Peyer's patch (tissue), 4 donors: ENCODE data around the gene HRAS. TPM values are rescaled to one million over a fixed set of nuclear protein-coding genes. Genes with fewer than 3 reads are reported as not detected.

Experiments used
- DNase-seq, 3 donors: peaks; one replicate each; pipeline ENCODE4 v3.0.0-alpha.2; 2017 to 2019
- H3K27ac ChIP-seq, 4 donors: fragments of 200-600 bp; sonication (generic); one replicate each; pipeline ENCODE4 v1.5.1; 2016 to 2019
- H3K27me3 ChIP-seq, 2 donors: fragments of 200-600 bp; sonication (generic); one replicate each; pipeline ENCODE4 v1.5.1; 2019
- H3K36me3 ChIP-seq, 3 donors: fragments of 200-600 bp; sonication (generic); one replicate each; pipeline ENCODE4 v1.5.1; 2016 to 2019
- H3K4me1 ChIP-seq, 4 donors: fragments of 200-600 bp; sonication (generic); one replicate each; pipeline ENCODE4 v1.5.1; 2016 to 2019
- H3K4me3 ChIP-seq, 4 donors: fragments of 200-600 bp; sonication (generic); 1 replicate in 3 of 4; 2 replicates in 1 of 4; pipeline ENCODE4 v1.5.1; 2016 to 2019; ENCODE audit warnings: mild to moderate bottlenecking in 1 of 4
- H3K9me3 ChIP-seq, 4 donors: fragments of 200-600 bp; sonication (generic); one replicate each; pipeline ENCODE4 v1.5.1; 2016 to 2019; ENCODE audit warnings: mild to moderate bottlenecking in 1 of 4
- POLR2A ChIP-seq, 2 donors: fragments of 450-650 bp; IDR thresholded peaks; one replicate each; pipeline ENCODE4 v1.5.1; 2017; ENCODE audit warnings: antibody characterized with exemption in 2 of 2, mild to moderate bottlenecking in 2 of 2, moderate library complexity in 2 of 2
- total RNA-seq, 4 donors: library from RNA; depleted of rRNA; stranded (reverse); fragments of >200 nt; gene quantifications; one replicate each; pipeline ENCODE4 v1.1.0, GENCODE V29; 2016
- TF ChIP-seq, protein P1 (sequence below), 6 experiments: fragments of 450-650 bp in 4 of 6; fragments of 200-600 bp in 2 of 6; sonication (generic) in 1 of 6; IDR thresholded peaks; one replicate each; pipeline ENCODE4 v1.5.1; 2017 to 2019; ENCODE audit warnings: antibody characterized with exemption in 6 of 6, mild to moderate bottlenecking in 3 of 6, moderate library complexity in 1 of 6

HRAS gene
- total RNA-seq, 4 donors from 2014 or later = 27.4 to 55.3 (median 35.1) TPM

GRCh38 chr11:558503-558902 lies 23.1 kb upstream of the HRAS start:
- H3K4me1 ChIP-seq = peaks cover 0 to 47% (median 35%) of the 10 kb centered on the region in 4 donors
- H3K27ac ChIP-seq = no peak overlapping the region
- no peak for DNase-seq

DNA sequence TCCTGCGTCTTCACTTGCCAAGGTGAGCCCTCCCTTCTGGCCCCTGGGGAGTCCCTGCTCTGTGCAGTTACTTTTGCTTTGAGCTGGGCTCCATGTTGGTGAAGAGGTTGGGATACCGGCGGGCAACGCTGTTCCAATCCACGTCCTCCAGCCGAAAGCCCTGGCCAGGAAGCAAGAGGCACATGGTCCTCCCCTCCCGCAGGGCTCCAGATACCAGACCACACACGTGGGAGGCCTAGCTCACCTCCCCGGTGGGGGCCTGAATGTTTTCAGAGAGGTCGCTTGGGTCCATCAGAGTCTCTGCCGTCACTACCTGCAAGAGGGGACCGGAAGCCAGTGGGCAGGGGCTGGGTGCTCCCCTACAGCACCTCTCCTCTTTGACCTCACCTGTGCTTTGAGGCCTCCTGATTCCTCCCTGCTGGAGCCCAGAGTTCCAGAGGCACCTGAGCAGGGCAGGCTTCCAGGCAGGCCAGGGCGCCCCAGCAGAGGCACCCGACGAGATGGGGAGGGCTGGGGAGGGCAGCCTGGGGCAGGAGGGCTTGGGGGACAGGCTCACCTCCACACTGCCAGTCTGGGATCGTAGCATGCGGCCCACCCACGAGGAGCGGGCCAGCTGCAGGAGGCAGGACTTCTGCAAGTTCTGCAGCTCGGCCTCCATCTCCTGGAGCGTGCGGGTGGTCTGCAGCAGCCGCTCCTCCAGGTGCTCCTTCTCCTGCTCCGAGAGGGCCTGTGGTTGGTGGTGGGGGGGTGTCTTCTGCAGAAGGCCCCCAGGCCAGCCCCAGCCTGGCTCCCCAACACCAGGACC lies 22.2 kb upstream of the HRAS start:
- no peak for DNase-seq
- peaks cover 0 to 45% (median 35%) of the 10 kb centered on the region in 4 donors for H3K4me1 ChIP-seq
- peaks cover 0 to 5% (median 0%) of the 10 kb centered on the region in 3 donors for H3K36me3 ChIP-seq
- no peaks in the 10 kb centered on the region for H3K9me3 ChIP-seq
- no peak overlapping the region for H3K27ac ChIP-seq
- no peak overlapping the region for H3K4me3 ChIP-seq
- no peak for TF ChIP-seq POLR2A (IDR thresholded peaks at IDR 0.05)
- TF ChIP-seq, protein P1, sequence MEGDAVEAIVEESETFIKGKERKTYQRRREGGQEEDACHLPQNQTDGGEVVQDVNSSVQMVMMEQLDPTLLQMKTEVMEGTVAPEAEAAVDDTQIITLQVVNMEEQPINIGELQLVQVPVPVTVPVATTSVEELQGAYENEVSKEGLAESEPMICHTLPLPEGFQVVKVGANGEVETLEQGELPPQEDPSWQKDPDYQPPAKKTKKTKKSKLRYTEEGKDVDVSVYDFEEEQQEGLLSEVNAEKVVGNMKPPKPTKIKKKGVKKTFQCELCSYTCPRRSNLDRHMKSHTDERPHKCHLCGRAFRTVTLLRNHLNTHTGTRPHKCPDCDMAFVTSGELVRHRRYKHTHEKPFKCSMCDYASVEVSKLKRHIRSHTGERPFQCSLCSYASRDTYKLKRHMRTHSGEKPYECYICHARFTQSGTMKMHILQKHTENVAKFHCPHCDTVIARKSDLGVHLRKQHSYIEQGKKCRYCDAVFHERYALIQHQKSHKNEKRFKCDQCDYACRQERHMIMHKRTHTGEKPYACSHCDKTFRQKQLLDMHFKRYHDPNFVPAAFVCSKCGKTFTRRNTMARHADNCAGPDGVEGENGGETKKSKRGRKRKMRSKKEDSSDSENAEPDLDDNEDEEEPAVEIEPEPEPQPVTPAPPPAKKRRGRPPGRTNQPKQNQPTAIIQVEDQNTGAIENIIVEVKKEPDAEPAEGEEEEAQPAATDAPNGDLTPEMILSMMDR (IDR thresholded peaks at IDR 0.05) = no peak
- peaks cover 0 to 9% of the 10 kb centered on the region in 2 donors for H3K27me3 ChIP-seq

More at GRCh38 chr11:558503-558902, 23.1 kb upstream of the HRAS start:
- Histone ChIP-seq H3K36me3 (peaks cover 0 to 12% (median 0%) of the 10 kb centered on the region in 3 donors), H3K9me3 (no peaks in the 10 kb centered on the region), H3K27me3 (peaks cover 0 to 9% of the 10 kb centered on the region in 2 donors), H3K4me3 (no peak overlapping the region)
- TF ChIP-seq, protein P1 (IDR thresholded peaks at IDR 0.05) = no peak
- TF ChIP-seq POLR2A (IDR thresholded peaks at IDR 0.05) = no peak

- Histone ChIP-seq H3K36me3 (no peaks in the 10 kb centered on the region), H3K27ac (no peak overlapping the region), H3K27me3 (peaks cover 0 to 9% of the 10 kb centered on the region in 2 donors), H3K4me3 (no peak overlapping the region), H3K9me3 (no peaks in the 10 kb centered on the region), H3K4me1 (peaks cover 0 to 38% (median 30%) of the 10 kb centered on the region in 4 donors)
- TF ChIP-seq, protein P1 (IDR thresholded peaks at IDR 0.05) = no peak
- no peak for TF ChIP-seq POLR2A (IDR thresholded peaks at IDR 0.05)
- DNase-seq = no peak
Measured at GRCh38 chr11:556662-557256, 21.4 kb upstream of the HRAS start.

GRCh38 chr11:555780-556661 lies 20.6 kb upstream of the HRAS start:
- Histone ChIP-seq H3K4me3 (peak overlapping the region; percentile 31 to 50 (median 50)), H3K4me1 (peaks cover 0 to 34% (median 26%) of the 10 kb centered on the region in 4 donors), H3K27me3 (peaks cover 0 to 9% of the 10 kb centered on the region in 2 donors), H3K36me3 (no peaks in the 10 kb centered on the region), H3K9me3 (no peaks in the 10 kb centered on the region), H3K27ac (peak overlapping the region in 2 of 4 donors; percentile 33 to 49)
- DNase-seq = peak in 1 of 3 donors; percentile 67
- no peak for TF ChIP-seq POLR2A (IDR thresholded peaks at IDR 0.05)
- TF ChIP-seq, protein P1 (IDR thresholded peaks at IDR 0.05) = no peak

- no peak for TF ChIP-seq POLR2A (IDR thresholded peaks at IDR 0.05)
- TF ChIP-seq, protein P1 (IDR thresholded peaks at IDR 0.05) = no peak
- DNase-seq = no peak
- Histone ChIP-seq H3K4me3 (peak overlapping the region; percentile 31 to 50 (median 50)), H3K27ac (peak overlapping the region in 1 of 4 donors; percentile 49), H3K36me3 (no peaks in the 10 kb centered on the region), H3K27me3 (peaks cover 0 to 9% of the 10 kb centered on the region in 2 donors), H3K4me1 (peaks cover 0 to 32% (median 24%) of the 10 kb centered on the region in 4 donors), H3K9me3 (no peaks in the 10 kb centered on the region)
Measured at GRCh38 chr11:555227-555779, 19.9 kb upstream of the HRAS start.
